ENCODE measurements around the gene IDUA.

DNA sequence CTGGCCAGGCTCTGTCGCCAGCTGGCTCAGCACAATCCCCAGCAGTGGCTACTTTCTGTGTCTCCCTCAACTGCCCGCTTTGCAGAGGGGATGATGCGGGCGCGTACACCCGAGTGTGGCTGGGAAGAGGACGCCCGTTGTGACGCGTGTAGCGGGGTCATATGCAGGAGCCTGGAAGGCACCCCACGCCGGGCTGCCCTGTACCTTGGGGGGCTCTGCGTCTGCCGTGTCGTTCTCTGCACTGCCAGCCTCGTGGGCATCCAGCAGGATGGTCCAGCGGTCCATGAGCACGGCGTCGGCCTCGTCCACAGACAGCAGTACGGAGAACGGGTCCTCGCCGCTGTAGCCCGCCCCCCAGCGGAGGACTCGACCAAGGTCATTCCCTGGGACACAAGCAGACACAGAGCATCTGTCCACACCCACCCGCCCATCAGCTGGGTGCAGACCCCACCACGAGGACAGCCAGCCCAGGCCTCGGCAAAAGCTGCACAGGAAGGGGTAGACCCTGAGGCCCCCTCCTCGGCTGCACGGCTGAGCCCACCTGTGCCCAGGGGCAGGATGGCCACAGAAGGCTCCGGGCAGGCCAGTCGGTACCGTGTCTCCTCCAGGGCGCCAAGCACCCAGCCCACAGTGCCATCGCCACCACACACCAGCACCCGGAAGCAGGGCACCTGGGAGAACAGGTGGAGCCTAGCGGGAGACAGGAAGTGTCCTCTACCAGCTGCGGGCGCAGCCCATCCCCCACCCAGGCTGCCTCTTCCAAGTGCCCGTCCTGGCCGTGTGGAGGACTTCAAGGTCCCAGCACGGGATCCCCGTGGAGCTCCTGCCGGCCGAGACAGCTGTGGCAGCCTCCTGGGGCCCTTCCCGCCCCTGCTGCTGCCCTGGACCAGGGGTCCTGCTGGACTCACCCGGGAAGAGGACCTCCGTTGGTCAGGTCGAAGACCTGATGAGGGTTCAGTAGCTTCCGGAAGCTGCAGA, 24.3 kb upstream of the IDUA start:
- TF ChIP-seq TAF1 (IDR thresholded peaks at IDR 0.05; ENCODE audit: low read depth), result no peak
- TF ChIP-seq, protein P1, sequence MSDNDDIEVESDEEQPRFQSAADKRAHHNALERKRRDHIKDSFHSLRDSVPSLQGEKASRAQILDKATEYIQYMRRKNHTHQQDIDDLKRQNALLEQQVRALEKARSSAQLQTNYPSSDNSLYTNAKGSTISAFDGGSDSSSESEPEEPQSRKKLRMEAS (IDR thresholded peaks at IDR 0.05), result no peak
- TF ChIP-seq, protein P2, sequence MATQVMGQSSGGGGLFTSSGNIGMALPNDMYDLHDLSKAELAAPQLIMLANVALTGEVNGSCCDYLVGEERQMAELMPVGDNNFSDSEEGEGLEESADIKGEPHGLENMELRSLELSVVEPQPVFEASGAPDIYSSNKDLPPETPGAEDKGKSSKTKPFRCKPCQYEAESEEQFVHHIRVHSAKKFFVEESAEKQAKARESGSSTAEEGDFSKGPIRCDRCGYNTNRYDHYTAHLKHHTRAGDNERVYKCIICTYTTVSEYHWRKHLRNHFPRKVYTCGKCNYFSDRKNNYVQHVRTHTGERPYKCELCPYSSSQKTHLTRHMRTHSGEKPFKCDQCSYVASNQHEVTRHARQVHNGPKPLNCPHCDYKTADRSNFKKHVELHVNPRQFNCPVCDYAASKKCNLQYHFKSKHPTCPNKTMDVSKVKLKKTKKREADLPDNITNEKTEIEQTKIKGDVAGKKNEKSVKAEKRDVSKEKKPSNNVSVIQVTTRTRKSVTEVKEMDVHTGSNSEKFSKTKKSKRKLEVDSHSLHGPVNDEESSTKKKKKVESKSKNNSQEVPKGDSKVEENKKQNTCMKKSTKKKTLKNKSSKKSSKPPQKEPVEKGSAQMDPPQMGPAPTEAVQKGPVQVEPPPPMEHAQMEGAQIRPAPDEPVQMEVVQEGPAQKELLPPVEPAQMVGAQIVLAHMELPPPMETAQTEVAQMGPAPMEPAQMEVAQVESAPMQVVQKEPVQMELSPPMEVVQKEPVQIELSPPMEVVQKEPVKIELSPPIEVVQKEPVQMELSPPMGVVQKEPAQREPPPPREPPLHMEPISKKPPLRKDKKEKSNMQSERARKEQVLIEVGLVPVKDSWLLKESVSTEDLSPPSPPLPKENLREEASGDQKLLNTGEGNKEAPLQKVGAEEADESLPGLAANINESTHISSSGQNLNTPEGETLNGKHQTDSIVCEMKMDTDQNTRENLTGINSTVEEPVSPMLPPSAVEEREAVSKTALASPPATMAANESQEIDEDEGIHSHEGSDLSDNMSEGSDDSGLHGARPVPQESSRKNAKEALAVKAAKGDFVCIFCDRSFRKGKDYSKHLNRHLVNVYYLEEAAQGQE (IDR thresholded peaks at IDR 0.05; ENCODE audit: low read depth), result no peak
- TF ChIP-seq EP300 (IDR thresholded peaks at IDR 0.05; ENCODE audit: borderline replicate concordance), result no peak
- no peak for TF ChIP-seq YY1 (IDR thresholded peaks at IDR 0.05; ENCODE audit: low read depth)
- no peak for TF ChIP-seq TCF12 (IDR thresholded peaks at IDR 0.05; ENCODE audit: low read depth)
